Transverse colon (tissue), 4 donors: ENCODE results near the gene ZC3H13.

ENCODE experiments used
- CTCF ChIP-seq, 5 experiments: fragments of 200-600 bp in 3 of 5; fragments of 450-650 bp in 2 of 5; sonication (generic) in 3 of 5; IDR thresholded peaks; 1 replicate in 2 of 5; 2 replicates in 3 of 5; pipeline ENCODE4 v1.5.1; 2016 to 2017; ENCODE audit warnings: antibody characterized with exemption in 5 of 5, inconsistent platforms in 3 of 5, mild to moderate bottlenecking in 2 of 5, moderate library complexity in 1 of 5
- EP300 ChIP-seq: sonication (generic); formaldehyde crosslinking; IDR thresholded peaks from one replicate; pipeline ENCODE4 v1.6.1; 2017; ENCODE audit warnings: antibody characterized with exemption, low read depth
- POLR2A ChIP-seq: fragments of 450-650 bp; IDR thresholded peaks from one replicate; pipeline ENCODE4 v1.6.1; 2016; ENCODE audit warnings: antibody characterized with exemption, mild to moderate bottlenecking, moderate library complexity
- POLR2AphosphoS5 ChIP-seq, 3 donors: sonication (generic); formaldehyde crosslinking; IDR thresholded peaks; one replicate each; pipeline ENCODE4 v1.6.1; 2016; ENCODE audit warnings: antibody characterized with exemption in 3 of 3

DNA sequence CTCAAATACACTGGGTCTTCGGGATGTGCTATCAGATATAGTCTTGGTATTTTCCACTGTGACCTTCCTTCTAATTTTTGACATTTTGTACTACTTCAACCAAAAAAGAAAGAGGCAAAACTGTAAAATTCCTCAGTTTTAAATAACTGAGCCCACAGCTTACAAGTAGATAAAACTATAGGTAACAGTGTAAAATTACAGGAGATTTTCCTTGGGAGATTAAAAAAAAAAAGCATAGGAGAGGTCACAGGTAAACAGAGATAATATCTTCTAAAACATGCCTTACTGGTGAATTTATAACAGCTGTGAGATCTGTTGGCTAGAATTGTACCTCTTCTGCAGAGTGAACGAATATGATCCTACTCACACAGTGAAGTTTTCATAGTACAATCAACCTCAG is 7.1 kb downstream of the ZC3H13 start:
- no peak for TF ChIP-seq CTCF (IDR thresholded peaks at IDR 0.05)
- TF ChIP-seq POLR2A = no peak
- no peak for TF ChIP-seq EP300
- no peak for TF ChIP-seq POLR2AphosphoS5 (IDR thresholded peaks at IDR 0.05)
